ENCODE results near the gene ARHGDIB.

The ARHGDIB gene

DNA sequence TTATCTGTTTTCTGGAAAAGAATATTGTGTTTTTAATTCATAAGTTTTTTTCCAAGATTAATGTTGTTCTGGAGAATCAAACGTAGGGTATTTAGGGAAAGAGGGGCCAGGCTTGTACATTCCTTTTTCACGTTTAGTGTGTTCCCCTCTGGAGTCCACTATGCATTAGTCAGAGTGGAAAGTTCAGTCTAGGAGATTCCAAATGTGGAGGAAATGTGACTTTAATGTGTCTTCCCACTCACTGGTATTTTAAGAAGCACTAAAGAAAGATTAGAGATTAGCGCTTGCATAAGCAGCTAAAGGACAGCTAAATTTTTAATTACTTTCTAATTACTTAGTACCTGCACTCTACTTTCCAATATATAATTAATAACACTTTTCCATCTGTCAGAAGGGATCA lies 7.1 kb upstream of the ARHGDIB start:
- TF ChIP-seq, protein P1, sequence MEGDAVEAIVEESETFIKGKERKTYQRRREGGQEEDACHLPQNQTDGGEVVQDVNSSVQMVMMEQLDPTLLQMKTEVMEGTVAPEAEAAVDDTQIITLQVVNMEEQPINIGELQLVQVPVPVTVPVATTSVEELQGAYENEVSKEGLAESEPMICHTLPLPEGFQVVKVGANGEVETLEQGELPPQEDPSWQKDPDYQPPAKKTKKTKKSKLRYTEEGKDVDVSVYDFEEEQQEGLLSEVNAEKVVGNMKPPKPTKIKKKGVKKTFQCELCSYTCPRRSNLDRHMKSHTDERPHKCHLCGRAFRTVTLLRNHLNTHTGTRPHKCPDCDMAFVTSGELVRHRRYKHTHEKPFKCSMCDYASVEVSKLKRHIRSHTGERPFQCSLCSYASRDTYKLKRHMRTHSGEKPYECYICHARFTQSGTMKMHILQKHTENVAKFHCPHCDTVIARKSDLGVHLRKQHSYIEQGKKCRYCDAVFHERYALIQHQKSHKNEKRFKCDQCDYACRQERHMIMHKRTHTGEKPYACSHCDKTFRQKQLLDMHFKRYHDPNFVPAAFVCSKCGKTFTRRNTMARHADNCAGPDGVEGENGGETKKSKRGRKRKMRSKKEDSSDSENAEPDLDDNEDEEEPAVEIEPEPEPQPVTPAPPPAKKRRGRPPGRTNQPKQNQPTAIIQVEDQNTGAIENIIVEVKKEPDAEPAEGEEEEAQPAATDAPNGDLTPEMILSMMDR (IDR thresholded peaks at IDR 0.05) = no peak

DNA sequence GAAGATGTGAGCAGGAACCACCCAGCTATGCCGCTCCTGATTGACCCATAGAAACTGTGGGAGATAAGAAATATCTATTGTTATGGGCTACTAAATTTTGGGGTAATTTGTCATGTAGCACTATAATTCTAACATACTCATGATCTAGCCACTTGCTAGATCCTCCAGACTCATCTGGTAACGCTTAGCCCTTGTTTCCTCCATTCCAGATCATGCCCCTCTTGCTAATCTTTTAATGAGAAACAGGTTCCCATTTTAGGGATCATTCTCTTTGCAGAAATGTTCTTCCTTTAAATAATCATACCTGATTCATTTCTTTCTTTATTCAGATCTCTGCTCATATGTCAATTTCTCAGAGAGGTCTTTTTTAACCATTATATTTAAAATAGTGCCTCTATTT lies 3.8 kb upstream of the ARHGDIB start:
- TF ChIP-seq, protein P1 (IDR thresholded peaks at IDR 0.05) = no peak

DNA sequence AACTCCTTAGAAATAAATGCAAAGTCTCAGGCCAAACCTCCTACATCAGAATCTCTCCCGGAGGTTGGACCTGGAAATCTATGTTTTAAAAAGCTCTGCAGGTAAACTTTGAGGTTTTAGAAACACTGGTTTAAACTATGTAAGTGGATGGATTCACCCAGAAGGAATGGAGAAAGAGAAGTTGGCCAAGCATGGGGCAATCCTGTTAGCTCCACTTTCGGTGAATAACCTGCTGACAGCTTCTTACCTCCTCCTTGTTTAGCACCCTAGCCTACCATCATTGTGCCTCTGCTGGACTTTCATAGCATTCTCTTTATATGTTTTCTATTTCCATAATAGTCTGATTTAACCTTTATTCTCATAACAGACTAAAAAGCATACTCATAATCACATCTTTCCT lies 3.0 kb upstream of the ARHGDIB start:
- TF ChIP-seq, protein P1 (IDR thresholded peaks at IDR 0.05) = no peak

DNA sequence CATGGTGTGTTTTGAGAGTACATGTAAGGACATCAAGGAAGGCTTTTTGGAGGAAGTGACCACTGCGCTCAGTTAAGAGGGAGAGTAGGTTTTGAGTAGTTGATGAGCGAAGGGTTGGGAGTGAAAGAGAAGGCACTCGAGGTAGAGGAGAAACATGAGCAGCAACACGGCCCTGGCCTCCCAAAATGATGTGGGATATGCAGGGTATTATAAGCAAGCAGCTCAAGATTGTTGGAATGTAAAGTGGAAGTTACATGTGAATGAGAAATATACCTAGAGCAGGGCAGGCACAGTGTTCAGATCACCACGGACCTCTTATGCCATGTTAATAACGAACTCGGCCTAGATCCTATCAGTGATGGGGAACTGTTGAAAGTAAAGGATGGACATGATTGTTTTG lies 2.1 kb upstream of the ARHGDIB start:
- TF ChIP-seq, protein P1 (IDR thresholded peaks at IDR 0.05) = no peak

DNA sequence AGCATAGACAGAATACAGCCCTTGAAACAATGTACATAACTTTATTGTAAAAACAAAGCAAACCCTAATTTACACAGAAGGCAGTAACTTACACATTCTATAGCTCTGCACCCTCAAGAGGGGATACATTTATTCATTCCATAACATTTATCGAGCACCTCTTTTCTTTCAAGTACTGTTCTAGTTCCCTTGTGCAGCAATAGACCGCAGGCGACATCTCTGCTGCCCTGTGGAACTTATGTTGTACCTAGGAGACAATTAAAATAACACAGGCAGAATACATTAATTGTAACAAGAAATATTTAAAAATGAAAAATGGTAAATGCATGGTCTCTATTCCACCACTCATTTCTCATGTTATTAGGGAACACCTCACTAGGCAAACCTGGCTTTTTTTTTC lies 1.4 kb upstream of the ARHGDIB start:
- TF ChIP-seq, protein P1 (IDR thresholded peaks at IDR 0.05) = no peak

DNA sequence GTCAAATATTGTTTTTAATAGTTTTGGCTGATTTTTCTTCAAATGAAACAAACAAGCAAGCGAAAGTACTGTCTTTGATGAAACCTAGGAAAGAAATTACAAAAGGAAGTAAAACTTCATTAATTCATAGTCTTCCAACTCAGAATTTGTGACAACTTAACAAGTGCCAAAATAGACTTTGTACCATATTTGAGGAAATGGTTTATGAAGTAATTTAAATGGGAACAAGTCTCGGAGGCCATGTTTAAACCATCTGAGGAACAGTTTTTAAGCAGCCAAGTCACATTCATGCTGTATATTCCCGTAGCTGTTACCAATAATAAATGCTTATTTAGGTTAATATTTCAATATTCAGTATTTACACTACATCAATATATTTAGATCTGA lies 745 bp upstream of the ARHGDIB start:
- TF ChIP-seq, protein P1 (IDR thresholded peaks at IDR 0.05) = no peak

DNA sequence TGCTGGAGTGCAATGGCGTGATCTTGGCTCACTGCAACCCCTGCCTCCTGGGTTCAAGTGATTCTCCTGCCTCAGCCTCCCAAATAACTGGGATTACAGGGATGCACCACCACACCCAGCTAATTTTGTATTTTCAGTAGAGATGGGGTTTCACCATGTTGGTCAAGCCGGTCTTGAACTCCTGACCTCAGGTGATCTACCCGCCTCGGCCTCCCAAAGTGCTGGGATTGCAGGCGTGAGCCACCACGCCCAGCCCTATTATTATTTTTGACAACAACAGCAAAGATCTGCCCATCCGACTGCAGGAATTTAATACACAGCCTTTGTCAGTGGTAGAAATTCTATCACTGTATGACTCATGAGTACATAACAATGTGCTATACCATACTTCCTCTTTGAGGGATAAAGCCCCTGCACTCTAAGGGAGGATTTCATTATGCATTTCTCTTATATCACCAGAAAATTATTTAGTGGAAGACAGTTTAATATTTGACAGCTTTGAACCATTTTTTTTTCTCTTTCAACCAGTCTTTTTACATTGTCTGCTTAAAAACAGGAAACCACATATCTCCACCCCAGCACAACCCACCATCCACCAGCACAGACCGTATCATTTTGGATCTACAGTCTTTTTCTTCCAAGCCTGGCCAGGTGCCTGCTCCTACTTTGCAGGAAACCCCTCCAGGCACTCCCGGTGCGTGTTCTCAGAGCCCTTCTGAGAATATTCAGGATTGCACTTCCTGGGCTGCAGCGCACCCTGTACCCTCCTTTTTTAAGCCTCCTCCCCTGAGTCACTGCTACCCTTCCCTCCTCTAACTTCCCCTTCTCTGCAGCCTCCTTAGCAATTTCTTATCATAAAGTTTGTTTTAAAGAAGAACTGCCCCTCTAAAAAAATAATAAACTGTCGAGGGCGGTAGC lies 594 bp downstream of the ARHGDIB start:
- TF ChIP-seq, protein P1 (IDR thresholded peaks at IDR 0.05) = no peak
